Sigmoid colon (tissue), 7 donors: ENCODE data around the gene ADAMTS3. TPM values are rescaled to one million over a fixed set of nuclear protein-coding genes. Genes with fewer than 3 reads are reported as not detected.

Experiments
- DNase-seq: peaks from one replicate; pipeline ENCODE4 v3.0.0-alpha.2; 2019
- H3K27ac ChIP-seq, 4 donors: fragments of 200-600 bp; sonication (generic); one replicate each; pipeline ENCODE4 v1.5.1; 2016 to 2019; ENCODE audit warnings: mild to moderate bottlenecking in 1 of 4
- H3K27me3 ChIP-seq, 3 donors: fragments of 200-600 bp; sonication (generic); one replicate each; pipeline ENCODE4 v1.5.1; 2019; ENCODE audit warnings: mild to moderate bottlenecking in 1 of 3
- H3K36me3 ChIP-seq, 4 donors: fragments of 200-600 bp; sonication (generic); one replicate each; pipeline ENCODE4 v1.5.1; 2016 to 2019
- H3K4me1 ChIP-seq, 4 donors: fragments of 200-600 bp; sonication (generic); one replicate each; pipeline ENCODE4 v1.5.1; 2017 to 2019
- H3K4me3 ChIP-seq, 4 donors: fragments of 200-600 bp; sonication (generic); one replicate each; pipeline ENCODE4 v1.5.1; 2017 to 2019; ENCODE audit warnings: mild to moderate bottlenecking in 2 of 4, moderate library complexity in 1 of 4
- H3K9me3 ChIP-seq, 4 donors: fragments of 200-600 bp in 3 of 4; sonication (generic) in 3 of 4; one replicate each; pipeline versions ENCODE4 v1.5.1 to v1.6.1; 2013 to 2019
- EP300 ChIP-seq, 4 donors: sonication (generic); formaldehyde crosslinking; IDR thresholded peaks; one replicate each; pipeline ENCODE4 v1.6.1; 2017; ENCODE audit warnings: antibody characterized with exemption in 4 of 4
- POLR2A ChIP-seq, 2 donors: fragments of 450-650 bp; IDR thresholded peaks; one replicate each; pipeline ENCODE4 v1.6.1; 2016; ENCODE audit warnings: antibody characterized with exemption in 2 of 2, mild to moderate bottlenecking in 2 of 2, moderate library complexity in 2 of 2
- POLR2AphosphoS5 ChIP-seq, 4 donors: sonication (generic); formaldehyde crosslinking; IDR thresholded peaks; one replicate each; pipeline ENCODE4 v1.6.1; 2017; ENCODE audit warnings: antibody characterized with exemption in 4 of 4
- WGBS, 2 donors: extraction: QIAGEN DNeasy Blood & Tissue Kit; methylation state at CpG; one replicate each; pipeline ENCODE4 v1.1.7; 2013; 5-methylcytosine and 5-hydroxymethylcytosine counted together
- intact Hi-C: fragments of 100-400 bp; cut with DNase I; formaldehyde crosslinking; loops from one replicate; pipeline ENCODE4 v1.15.1; 2023
- polyA plus RNA-seq, 3 donors: library from polyadenylated mRNA; stranded (reverse); fragments of 200-250 nt; gene quantifications; one replicate each; pipeline ENCODE4 v1.2.3, GENCODE V29; 2013
- total RNA-seq, 4 donors: library from RNA; depleted of rRNA; stranded (reverse); fragments of >200 nt; gene quantifications; one replicate each; pipeline ENCODE4 v1.1.0, GENCODE V29; 2016
- TF ChIP-seq, protein P1 (sequence below), 4 experiments: fragments of 450-650 bp in 3 of 4; fragments of 200-600 bp in 1 of 4; IDR thresholded peaks; one replicate each; pipeline ENCODE4 v1.5.1; 2016 to 2019; ENCODE audit warnings: antibody characterized with exemption in 4 of 4, mild to moderate bottlenecking in 3 of 4, moderate library complexity in 2 of 4
- donor health status: healthy with polysubstance abuse.
- donor health status: Bipolar disorder and iron deficiency.
- donor health status: healthy.

The ADAMTS3 gene
- total and polyA plus RNA-seq, 7 donors: 0.17 to 1.9 (median 1.1) TPM; not detected in 2

DNA sequence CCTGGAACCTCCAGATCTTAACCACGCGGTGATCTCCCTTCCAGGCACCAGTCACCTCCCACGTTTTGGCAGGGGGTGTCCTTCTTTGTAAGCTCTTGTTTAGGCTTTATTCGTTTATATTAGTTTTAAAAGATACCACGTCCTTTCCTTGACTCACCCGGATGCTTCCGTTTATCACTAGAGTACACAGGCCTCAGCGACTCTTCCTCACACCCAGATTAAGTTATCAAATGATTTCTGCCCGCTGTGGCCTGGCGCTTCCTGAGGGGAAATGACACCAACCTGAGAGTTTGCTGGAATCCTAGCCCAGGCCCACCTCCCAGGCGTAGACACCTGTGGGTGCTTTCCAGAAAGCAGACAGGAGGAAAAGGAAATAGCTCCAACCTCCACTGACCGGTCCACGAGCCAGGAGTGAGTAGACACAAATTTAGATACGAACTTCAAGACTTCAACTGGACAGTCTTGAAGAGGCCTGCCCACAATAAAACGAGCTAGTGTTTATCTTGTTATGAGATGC is 756 bp upstream of the ADAMTS3 start:
- WGBS, 2 donors: 34 to 41% methylated on average over 15 of the region's 15 CpGs
- DNase-seq: no peak
- intact Hi-C loops: loop anchor here (5.0 kb wide), 1 partner anchor 498 kb away; the partner anchor contains the start of gene COX18
- peak overlapping the region; percentile 35 to 67 (median 61) for H3K4me3 ChIP-seq
- no peaks in the 10 kb centered on the region for H3K36me3 ChIP-seq
- peak overlapping the region; percentile 76 to 84 (median 81) for H3K27ac ChIP-seq
- no peaks in the 10 kb centered on the region for H3K27me3 ChIP-seq
- TF ChIP-seq, protein P1, sequence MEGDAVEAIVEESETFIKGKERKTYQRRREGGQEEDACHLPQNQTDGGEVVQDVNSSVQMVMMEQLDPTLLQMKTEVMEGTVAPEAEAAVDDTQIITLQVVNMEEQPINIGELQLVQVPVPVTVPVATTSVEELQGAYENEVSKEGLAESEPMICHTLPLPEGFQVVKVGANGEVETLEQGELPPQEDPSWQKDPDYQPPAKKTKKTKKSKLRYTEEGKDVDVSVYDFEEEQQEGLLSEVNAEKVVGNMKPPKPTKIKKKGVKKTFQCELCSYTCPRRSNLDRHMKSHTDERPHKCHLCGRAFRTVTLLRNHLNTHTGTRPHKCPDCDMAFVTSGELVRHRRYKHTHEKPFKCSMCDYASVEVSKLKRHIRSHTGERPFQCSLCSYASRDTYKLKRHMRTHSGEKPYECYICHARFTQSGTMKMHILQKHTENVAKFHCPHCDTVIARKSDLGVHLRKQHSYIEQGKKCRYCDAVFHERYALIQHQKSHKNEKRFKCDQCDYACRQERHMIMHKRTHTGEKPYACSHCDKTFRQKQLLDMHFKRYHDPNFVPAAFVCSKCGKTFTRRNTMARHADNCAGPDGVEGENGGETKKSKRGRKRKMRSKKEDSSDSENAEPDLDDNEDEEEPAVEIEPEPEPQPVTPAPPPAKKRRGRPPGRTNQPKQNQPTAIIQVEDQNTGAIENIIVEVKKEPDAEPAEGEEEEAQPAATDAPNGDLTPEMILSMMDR (IDR thresholded peaks at IDR 0.05): no peak
- TF ChIP-seq POLR2A (IDR thresholded peaks at IDR 0.05): no peak
- no peak for TF ChIP-seq EP300 (IDR thresholded peaks at IDR 0.05)
- TF ChIP-seq POLR2AphosphoS5 (IDR thresholded peaks at IDR 0.05): no peak
- H3K4me1 ChIP-seq: peaks cover 0 to 18% (median 4%) of the 10 kb centered on the region in 4 donors
- H3K9me3 ChIP-seq: no peaks in the 10 kb centered on the region

DNA sequence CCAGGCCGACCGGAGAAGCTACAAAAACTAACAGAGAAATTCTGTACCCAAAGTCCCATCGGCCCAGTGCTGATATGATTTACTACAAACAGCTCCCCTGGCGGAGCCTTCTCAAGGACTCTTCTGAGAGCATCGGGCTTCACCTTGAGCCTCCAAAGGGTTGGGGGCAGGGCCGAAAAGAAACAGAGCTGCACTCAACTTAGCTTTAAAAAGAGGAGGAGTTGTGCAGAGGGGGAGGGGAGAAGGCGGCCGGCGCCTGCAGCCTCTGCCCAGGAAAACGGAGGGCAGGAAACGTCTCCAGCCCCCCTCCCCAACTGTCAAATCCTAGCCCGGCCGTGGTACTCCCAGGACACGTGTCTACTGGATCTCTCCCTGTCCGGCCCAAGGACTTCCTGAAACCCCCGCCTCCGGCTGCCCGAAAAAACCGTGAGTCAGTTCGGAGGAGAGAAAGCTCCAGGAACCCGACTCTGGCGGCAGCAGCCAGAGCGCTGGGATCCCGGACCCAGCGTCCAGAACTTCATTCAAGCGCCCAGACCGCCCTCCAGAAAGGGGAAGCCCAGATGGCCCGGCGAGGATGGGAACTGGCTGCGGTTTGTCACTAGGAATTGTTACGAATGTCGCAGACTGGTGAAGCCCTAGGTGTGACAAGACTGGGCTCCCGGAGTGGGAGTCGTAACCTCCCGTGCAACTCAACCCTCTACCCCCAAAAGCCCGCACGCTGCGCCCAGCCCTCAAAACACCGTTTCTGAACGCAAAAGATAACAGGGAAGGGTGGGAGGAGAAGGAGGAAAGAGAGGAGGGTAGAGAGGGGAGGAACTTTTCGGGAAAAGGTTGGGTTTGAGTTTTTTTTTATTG is 973 bp downstream of the ADAMTS3 start:
- no peaks in the 10 kb centered on the region for H3K27me3 ChIP-seq
- DNase-seq: peak; percentile 87
- TF ChIP-seq EP300 (IDR thresholded peaks at IDR 0.05): no peak
- TF ChIP-seq, protein P1 (IDR thresholded peaks at IDR 0.05): peak in 2 of 4 experiments; percentile 9 to 24
- TF ChIP-seq POLR2AphosphoS5 (IDR thresholded peaks at IDR 0.05): peak; percentile 5 to 42 (median 33)
- WGBS, 2 donors: 1 to 2% methylated on average over 41 of the region's 41 CpGs
- H3K27ac ChIP-seq: peak overlapping the region; percentile 76 to 84 (median 81)
- H3K9me3 ChIP-seq: no peaks in the 10 kb centered on the region
- H3K4me3 ChIP-seq: peak overlapping the region; percentile 35 to 67 (median 61)
- H3K4me1 ChIP-seq: peaks cover 0 to 18% (median 4%) of the 10 kb centered on the region in 4 donors
- H3K36me3 ChIP-seq: no peaks in the 10 kb centered on the region
- intact Hi-C loops: loop anchor here (5.0 kb wide), 1 partner anchor 499 kb away; the partner anchor contains the start of gene COX18

DNA sequence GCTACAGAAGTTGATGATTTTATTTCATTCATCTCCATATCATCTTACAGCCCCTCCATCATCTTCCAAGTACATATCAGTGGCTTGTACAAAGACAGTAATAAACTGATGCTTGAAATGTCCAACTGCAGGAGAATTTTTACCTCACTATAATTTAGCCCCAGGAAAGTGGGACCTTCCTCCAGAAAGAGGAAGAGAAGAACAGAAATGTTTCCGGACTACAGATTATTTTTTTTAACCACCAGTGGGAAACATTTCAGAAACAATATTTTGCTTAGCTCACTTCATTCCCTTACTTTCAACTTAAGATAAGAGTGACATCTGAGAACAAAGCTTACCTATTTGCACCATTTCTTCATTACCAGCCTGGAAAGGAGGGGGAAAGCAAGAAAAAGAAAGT is 2.0 kb downstream of the ADAMTS3 start:
- H3K36me3 ChIP-seq: no peaks in the 10 kb centered on the region
- no peak for TF ChIP-seq EP300 (IDR thresholded peaks at IDR 0.05)
- TF ChIP-seq, protein P1 (IDR thresholded peaks at IDR 0.05): no peak
- no peak for TF ChIP-seq POLR2AphosphoS5 (IDR thresholded peaks at IDR 0.05)
- TF ChIP-seq POLR2A (IDR thresholded peaks at IDR 0.05): no peak
- no peak overlapping the region for H3K4me3 ChIP-seq
- intact Hi-C loops: loop anchor here (5.0 kb wide), 1 partner anchor 500 kb away; the partner anchor contains the start of gene COX18
- no peaks in the 10 kb centered on the region for H3K27me3 ChIP-seq
- peaks cover 0 to 18% (median 4%) of the 10 kb centered on the region in 4 donors for H3K4me1 ChIP-seq
- no peak for DNase-seq
- H3K27ac ChIP-seq: peak overlapping the region; percentile 76 to 84 (median 81)
- 36 to 77% methylated on average over 1 of the region's 1 CpG for WGBS, 2 donors
- H3K9me3 ChIP-seq: no peaks in the 10 kb centered on the region

DNA sequence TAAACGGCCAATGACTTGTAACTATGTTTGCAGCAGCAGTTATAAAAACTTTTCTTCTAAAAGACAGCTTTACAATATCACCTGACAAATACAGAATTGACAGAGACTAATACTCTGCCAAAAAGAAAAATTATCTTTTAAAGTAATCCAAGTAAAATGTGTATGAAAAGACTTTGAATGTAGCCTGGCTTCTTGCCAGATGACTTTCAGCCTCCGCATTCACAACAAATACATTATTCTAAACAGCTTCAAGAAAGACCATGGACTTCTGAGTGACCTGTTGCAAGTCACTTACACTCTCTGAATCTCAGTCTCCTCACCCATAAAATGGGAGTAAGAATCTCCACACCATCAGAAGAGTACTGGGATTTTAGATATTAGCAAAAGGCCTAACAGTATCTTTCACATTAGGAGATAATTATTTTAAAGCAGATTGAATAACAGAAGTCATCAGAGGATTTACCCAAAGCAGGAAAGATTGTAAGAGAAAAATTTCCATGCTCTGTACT is 2.5 kb downstream of the ADAMTS3 start:
- intact Hi-C loops: loop anchor here (5.0 kb wide), 1 partner anchor 501 kb away; the partner anchor contains the start of gene COX18
- WGBS, 2 donors: 67 to 72% methylated on average over 2 of the region's 2 CpGs
- no peaks in the 10 kb centered on the region for H3K27me3 ChIP-seq
- H3K4me3 ChIP-seq: no peak overlapping the region
- TF ChIP-seq POLR2A (IDR thresholded peaks at IDR 0.05) (no peak), EP300 (IDR thresholded peaks at IDR 0.05) (no peak), POLR2AphosphoS5 (IDR thresholded peaks at IDR 0.05) (no peak)
- TF ChIP-seq, protein P1 (IDR thresholded peaks at IDR 0.05): no peak
- H3K36me3 ChIP-seq: no peaks in the 10 kb centered on the region
- peaks cover 0 to 18% (median 4%) of the 10 kb centered on the region in 4 donors for H3K4me1 ChIP-seq
- H3K27ac ChIP-seq: no peak overlapping the region
- no peaks in the 10 kb centered on the region for H3K9me3 ChIP-seq
- no peak for DNase-seq
